GM21786 (cell line): ENCODE data around the gene ARL16.

Experiments used
- ATAC-seq: cut with Tn5 transposase; IDR thresholded peaks from one replicate; pipeline ENCODE4 v1.9.1; 2021; ENCODE audit not compliant: unreplicated experiment

The ARL16 gene

DNA sequence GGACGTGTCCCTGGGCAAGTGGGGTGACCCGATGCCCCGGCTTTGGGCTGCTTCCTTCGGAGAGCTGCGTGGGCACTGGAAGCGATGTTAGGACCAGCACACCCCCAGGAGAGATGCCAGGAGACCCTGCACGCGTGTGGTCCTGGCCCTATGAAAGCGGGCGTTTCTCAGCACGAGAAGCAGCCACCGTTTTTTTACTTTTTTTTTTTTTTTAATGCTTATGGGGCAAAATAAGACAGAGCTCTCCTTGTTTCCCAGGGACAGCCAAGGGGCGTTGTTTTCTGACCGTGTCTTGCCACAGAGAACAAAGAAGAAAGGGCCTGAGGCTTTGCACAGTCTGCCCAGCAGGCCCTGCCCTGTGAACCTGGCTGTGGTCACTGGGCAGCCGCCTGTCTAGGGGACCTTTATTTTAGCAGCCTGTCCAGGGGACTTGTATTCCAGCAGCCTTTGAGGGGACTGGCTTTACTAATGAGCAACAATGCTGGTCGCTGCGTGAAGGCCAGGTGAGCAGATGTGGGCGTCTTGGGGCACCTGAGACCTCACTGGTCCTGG, 29.5 kb upstream of the ARL16 start:
- ATAC-seq: no peak

DNA sequence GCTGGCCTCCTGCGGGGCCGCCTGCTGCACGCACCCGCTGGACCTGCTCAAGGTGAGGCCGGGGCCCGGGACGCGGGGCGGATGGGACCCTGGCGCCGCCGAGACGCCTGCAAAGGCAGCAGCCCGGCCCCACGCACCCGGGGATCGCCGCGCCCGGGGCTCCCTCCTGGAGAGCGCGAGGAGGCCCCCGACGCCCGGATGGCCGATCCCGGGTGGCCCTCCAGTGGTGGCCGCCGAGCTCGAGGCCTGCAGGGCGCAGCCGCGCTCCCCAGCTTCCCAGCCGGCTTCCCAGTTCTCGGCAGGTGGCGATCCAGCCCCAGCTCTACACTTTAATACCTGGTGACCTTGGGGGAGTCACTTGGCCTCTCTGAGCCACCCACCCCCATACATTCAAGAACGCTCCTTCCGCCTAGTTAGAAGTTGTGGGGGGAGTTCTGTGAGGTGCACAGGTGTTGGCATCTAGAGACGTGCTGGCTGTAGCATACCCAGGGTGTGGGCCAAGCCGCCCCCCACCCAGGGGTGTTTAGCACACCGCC, 28.9 kb upstream of the ARL16 start:
- peak; percentile 13 for ATAC-seq

DNA sequence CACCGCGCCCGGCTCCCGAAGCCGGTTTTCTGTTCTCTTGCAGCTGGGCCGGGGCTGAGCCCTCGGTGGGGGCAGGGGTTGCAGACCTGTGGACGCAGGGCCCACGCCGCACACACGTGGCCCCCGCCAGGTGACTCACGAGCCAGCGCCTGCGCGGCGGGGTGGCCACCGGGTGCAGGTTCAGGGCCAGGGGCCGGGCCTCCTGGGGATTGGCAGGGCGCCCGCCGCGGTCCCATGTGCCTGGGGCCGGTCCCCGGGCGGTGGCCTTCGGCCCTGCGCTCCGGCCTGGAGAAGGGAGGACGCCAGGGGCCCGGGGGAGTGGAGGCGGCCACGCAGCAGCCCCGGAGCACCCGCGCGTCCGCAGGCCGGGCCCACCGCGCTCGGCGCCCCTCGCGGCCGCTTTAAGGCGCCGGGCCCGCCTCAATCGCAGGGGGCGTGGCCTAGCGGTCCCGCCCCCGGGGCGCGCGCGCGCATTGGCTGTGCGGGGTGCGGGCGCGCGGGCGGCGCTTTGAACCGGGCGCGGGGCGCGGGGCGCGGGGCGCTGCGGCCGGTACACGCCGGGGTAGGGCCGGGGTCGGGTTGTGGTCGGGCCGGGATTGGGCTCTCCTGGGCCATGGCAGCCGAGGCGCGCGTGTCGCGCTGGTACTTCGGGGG, 28.3 kb upstream of the ARL16 start, which contains the start of gene SLC25A10:
TSS of gene SLC25A10 (plus strand) at position 471 of the 654 bp plus-strand sequence. CDS start at position 614, 143 bp downstream.
- ATAC-seq: peak; percentile 60

DNA sequence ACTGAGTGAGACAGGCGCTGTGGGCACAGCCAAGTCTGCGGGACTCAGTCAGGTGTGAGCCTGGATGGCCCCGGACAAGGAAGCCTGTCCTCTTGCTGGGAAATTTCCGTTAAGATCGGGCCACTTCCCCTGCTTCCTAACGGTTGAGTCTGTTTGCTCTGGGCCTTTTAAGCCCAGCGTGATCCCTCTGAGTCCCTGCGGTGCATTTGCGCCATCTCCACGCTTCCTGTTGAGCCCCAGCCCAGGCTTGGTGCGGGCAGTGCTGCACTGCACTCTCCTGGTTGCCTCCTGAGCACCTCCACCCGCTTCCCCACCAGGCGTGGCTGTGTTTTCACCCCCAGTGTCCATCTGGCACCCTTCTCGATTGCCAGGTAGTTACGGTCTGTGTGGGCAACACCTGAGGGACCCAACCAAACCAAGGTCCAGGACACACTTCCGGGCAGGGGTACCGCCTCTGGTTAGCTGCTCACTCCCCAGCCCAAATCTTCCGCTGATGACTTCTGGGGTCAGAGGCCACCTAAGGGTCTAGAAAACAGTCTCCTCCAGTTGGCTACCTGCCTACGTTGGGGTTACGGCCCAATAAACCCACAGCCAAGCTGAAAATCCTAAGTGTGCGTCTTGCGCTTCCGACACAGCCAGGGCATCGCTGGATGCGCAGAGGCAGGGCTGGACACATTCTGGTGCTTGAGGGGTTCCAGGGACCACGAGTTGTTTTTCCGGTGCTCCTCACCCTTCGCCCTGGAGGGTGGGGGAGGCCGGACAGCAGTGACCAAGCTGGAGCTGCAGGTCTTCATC, 27.1 kb upstream of the ARL16 start:
- no peak for ATAC-seq

DNA sequence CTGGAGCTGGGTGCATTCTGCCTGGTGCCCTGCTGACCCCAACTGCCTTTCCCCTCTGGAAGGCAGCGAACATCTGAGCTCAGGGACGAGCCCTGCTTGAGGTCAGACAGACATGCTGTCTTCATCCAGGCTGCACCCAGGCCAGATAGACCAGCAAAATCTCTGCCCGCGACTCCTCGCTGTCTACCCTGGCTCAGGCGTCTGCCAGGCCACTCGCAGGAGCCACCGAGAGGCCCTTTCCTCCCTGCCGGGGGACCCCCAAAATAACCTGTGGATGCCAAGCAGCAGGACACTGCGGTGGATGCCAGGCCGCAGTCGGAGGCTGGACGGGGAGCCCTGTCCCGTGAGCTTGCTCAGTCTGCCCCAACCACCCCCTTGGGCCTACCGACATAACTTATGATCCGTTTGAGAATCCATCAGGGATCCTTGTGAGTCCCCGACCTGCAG, 25.2 kb upstream of the ARL16 start:
- no peak for ATAC-seq

DNA sequence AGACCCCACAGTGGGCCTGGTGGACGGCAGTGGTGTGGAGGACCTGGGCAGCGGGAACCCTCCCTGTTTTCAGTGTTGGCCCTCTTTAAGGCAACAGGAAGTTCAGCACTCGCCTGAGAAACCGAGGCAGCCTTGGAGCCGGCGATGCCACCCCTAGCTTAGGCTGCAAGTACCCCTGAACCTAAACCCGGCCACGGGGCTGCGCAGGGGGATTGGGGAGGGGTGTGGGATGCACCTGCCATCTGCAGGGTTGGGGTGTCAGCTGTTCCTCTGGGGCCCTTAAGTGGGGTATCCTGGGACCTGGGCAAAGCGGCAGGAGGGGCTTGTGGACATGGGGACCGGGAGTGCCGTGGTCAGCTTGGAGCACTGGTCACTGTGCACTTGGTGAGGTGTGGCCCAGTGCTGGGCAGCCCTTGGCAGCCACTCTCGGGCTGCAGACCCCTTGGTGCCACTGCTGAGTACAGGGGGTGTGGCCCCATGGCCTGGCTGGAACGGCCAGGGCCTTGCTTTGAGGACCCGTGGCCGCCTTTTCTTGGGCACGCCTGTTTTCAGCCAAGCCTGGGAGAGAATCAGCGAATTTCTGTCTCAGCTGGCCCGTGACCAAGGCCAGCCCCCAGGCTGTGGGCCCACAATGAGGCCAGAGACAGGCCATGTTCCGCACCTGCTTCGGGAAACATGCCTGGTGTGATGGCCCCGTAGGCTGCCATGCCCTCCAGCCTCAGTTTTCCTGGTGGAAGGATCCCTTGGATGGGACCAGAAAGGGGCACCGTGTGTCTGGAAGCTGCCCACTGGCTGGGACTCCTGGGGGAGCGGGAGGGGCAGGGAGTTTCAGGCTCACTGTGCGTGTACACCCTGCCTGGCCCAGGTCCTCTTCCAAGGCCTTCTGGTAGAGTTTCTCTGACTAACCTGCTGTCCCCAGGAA, 24.4 kb upstream of the ARL16 start:
- ATAC-seq: no peak

DNA sequence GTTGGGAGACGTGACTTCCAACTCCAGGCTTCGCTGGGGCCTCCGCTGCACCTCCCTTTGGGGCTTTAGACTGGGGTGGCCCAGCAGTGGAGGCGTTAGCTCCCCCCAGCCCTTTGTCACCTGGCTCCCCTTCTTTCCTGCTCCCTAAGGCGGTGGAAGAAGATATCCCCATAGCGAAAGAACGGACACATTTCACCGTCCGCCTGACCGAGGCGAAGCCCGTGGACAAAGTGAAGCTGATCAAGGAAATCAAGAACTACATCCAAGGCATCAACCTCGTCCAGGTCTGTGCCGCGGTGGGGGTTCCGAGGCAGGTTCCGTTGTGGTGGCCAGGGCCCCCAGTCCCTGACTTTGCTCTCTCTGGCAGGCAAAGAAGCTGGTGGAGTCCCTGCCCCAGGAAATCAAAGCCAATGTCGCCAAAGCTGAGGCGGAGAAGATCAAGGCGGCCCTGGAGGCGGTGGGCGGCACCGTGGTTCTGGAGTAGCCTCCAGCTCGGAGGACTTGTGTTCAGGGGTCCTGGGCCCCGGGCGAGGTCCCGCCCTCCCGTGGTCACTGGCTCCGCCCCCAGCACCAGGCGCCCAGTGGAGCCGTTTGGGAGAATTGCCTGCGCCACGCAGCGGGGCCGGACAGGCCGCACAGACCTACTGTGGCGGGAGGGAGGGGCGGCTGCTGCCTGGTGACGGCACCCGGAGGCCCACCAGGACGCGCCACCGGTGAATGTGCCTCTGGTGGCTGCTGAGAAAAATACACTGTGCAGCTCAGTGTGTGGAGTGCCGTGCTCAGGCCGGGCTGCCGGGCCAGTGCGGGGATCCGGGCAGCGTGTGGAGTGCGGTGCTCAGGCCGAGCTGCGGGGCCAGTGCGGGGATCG, 23.4 kb upstream of the ARL16 start:
- ATAC-seq: no peak

DNA sequence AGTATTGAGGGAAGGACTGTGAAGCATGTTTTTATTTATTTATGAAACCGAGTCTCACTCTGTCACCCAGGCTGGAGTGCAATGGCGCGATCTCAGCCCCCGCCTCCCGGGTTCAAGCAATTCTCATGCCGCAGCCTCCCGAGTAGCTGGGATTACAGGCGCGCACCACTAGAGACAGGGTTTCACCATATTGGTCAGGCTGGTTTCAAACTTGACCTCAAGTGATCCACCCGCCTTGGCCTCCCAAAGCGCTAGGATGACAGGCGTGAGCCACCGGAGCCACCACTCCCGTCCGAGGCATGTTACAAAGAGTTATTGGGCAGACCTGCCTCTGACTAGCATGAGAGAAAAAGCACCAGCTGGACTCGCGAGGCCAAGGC, 22.6 kb upstream of the ARL16 start:
- ATAC-seq: no peak

DNA sequence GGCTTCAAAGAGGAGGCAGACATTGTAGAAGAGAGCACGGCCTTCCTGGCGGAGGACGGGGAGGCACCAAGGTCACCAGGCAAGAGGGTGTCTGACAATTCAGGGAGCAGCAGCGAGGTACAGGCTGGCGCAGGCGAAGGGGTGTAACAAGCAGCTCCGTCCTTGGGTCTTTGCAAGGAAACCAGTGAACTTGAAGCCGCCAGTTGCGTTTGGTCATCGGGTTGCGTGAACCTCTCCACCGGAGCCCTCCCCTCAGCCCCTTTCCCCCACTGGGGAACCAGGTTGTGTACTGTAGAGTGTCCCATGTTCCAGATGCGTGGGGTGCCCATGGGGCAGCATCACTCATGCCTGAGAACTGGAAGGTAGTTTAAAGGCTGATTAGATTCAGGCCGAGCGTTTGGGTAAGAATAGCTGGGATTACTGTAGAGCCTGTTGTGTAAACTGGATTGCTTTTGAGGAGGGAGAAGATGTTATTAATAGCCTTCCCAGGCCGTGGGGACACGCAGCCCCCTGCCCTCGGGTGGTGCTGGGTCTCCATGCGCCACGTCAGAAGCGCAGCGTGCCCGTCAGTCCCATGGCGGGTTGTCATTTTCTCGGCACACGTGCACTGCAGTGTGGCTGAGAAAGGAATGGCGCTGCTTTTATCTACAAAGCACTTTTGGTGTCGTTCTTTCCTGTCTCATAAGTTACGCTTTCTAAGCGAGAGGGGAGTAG, 22.1 kb upstream of the ARL16 start:
- no peak for ATAC-seq

DNA sequence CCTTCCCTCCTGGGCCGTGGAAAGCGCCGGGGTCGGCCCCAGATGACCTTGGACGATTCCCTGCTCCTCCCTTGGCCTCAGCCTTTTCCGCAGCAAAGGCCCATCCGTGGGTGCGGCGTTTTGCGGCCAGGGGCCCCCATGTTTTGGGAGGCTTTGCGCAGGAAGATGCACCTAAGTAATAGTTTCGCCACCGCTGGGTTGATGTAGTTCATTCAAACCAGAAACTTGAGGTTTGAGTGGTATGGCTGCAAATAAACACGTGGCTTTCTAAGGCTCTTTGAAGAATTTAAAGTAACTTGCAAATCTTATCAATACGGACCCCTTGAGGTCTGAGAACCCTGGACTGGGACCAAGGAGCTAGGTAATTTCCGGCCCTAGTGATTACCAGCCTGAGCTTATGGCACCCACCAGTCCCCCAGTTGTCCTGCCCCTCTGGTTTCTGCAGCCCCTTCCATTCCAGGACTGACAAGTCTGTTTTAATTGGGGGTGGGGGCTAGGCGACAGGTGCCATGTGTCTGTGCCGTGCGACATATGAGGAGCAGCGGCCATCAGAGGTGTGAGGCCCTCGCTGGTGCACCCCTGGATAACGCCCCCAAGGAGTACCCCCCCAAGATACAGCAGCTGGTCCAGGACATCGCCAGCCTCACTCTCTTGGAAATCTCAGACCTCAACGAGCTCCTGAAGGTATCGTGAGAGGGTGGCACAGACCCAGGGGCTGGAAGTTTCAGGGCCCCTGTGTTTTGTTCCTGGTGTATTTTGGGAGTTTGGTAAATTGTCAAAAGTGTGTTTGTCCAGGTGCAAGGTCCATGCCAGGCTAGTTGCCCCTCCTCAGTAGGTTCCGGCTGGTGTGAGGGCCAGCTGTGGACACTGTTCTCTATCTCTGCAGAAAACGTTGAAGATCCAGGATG, 20.4 kb upstream of the ARL16 start:
- ATAC-seq: no peak

DNA sequence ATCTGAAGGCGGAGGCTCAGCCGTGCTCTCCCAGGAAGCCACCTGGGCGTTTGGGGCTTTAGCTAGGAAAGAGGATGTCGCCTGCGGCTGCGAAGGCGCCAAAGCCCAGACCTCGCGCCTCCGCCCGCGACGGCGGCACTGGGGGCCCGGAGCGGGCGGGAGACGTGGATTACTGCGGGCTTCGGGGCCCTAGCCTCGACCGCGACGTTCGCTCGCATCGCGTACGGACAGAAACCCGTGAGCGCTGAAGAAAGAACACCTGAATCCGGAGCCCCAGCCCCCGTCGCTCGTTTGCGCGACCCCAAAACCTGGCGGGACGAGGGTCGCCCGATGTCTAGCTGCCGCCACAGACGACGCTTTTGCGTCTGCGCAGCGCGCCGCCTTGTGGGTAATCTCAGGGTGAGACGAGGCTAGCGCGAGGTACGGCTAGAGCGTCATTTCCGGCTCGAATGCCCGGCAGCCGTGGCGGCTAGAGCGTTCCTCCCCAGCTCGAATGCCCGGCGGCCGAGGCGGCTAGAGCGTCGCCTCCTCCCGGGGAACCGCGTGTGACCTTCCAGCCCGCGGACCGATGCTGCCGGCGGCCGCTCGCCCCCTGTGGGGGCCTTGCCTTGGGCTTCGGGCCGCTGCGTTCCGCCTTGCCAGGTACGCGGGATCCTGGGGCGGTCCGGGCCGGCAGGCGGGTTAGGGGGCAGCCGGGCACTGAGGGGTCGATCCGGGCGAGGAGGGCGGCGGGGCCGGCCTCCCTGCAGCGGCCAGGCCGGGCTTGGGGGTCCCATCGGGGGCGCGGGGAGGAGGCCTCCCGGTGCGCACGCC, 19.5 kb upstream of the ARL16 start, which contains the start of gene MRPL12:
TSS of gene MRPL12 (plus strand) at position 434 of the 813 bp plus-strand sequence. CDS start at position 569, 135 bp downstream.
- peak; percentile 87 for ATAC-seq

DNA sequence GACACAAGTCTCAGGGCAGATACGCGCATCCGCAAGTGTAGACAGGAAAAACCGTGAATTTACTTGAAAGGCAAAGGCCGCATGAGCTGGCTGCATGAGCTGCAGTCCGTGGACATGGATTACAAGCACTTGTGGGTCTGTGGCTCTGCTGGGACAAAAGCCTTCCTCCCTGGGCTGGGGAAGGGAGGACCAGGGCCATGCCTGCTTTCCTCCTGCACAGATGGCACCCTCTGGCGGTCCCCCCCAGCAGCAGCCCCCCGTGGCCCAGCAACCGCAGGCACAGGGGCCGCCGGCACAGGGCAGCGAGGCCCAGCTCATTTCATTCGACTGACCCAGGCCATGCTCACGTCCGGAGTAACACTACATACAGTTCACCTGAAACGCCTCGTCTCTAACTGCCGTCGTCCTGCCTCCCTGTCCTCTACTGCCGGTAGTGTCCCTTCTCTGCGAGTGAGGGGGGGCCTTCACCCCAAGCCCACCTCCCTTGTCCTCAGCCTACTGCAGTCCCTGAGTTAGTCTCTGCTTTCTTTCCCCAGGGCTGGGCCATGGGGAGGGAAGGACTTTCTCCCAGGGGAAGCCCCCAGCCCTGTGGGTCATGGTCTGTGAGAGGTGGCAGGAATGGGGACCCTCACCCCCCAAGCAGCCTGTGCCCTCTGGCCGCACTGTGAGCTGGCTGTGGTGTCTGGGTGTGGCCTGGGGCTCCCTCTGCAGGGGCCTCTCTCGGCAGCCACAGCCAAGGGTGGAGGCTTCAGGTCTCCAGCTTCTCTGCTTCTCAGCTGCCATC, 17.9 kb upstream of the ARL16 start:
- ATAC-seq: no peak

DNA sequence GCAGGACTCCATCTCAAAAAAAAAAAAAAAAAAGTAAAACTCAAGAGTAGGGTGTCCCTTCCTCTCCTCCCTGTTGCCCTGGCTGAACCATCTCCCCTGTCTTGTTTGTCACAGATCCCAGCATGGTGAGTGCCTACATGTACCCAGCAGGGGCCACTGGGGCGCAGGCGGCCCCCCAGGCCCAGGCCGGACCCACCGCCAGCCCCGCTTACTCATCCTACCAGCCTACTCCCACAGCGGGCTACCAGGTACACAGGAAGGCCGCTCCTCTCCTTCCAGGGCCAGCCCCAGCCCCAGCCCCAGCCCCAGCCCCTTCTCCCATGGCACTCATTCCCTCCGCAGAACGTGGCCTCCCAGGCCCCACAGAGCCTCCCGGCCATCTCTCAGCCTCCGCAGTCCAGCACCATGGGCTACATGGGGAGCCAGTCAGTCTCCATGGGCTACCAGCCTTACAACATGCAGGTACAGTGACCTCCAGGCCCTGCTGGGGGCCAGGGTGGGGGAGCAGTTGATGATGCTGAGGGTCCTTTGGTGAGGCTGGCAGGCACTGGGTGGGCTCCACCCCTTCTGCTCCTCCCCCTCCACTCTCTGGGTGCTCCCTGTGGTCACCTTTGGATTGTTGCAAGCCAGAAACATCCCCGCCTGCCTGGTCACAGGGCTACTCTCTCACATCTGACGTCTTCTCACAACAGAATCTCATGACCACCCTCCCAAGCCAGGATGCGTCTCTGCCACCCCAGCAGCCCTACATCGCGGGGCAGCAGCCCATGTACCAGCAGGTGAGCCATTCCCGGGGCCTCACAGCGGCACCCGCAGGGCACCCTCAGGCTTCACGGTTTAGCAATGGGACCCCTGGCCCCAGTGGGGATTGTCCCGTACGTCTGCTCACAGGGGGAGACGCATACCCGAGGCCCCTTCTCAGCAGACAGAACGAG, 17.0 kb upstream of the ARL16 start:
- no peak for ATAC-seq

DNA sequence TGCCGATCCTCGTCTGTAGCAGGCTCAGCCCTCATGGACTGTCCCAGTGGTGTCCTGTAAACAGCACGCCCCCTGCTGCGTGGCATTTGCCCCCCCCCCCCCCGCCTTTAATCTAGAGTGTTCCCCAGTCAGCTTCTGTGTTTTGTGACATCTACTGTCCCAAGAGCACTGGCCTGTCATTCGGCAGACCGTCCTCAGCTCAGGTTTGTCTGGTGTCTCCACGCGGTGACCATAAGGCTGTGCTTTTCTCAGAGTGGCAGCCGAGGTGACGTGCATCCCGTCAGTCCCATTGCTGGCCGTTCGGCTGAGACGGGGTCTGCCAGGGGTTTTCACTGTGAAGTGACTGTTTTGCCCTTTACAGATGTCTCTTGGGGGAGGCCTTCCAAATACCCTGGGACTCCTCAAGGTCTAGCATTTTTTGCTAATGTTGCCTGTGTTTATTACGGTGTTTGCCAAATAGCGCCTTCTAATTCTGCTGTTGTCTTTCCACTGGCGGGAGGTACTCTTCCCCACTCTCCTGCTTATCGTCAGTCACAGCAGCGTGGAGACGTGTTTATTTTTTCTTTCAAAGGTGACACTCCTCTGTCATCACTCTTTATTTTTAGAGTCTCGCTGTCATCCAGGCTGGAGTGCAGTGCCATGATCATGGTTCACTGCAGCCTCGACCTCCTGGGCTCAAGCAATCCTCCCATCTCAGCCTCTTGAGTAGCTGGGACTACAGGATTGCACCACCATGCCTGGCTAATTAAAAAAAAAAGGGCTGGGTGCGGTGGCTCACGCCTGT, 13.9 kb upstream of the ARL16 start:
- no peak for ATAC-seq
